HEK293 (cell line): ENCODE measurements around the gene CD82.

ENCODE experiments used
- KLF1 ChIP-seq: fragments of 450-650 bp; formaldehyde crosslinking; IDR thresholded peaks from 2 replicates; pipeline ENCODE4 v1.5.1; 2016; ENCODE audit warnings: missing biosample characterization, missing genetic modification characterization
- KLF10 ChIP-seq: fragments of 450-650 bp; IDR thresholded peaks from 2 replicates; pipeline ENCODE4 v1.5.1; 2018; ENCODE audit warnings: missing biosample characterization, mild to moderate bottlenecking, missing genetic modification characterization
- ZEB2 ChIP-seq: fragments of 450-650 bp; formaldehyde crosslinking; IDR thresholded peaks from 2 replicates; pipeline ENCODE4 v1.5.1; 2016; ENCODE audit warnings: missing biosample characterization, missing genetic modification characterization
- ZNF112 ChIP-seq: fragments of 450-650 bp; formaldehyde crosslinking; IDR thresholded peaks from 2 replicates; pipeline ENCODE4 v1.5.0; 2017; ENCODE audit warnings: missing biosample characterization, missing genetic modification characterization
- ZNF24 ChIP-seq: fragments of 450-650 bp; formaldehyde crosslinking; IDR thresholded peaks from 2 replicates; pipeline ENCODE4 v1.5.1; 2016; ENCODE audit warnings: missing biosample characterization, missing genetic modification characterization
- ZNF292 ChIP-seq: fragments of 450-650 bp; formaldehyde crosslinking; IDR thresholded peaks from 2 replicates; pipeline ENCODE4 v1.5.1; 2016; ENCODE audit warnings: low read depth, missing biosample characterization, missing genetic modification characterization, borderline replicate concordance
- ZNF558 ChIP-seq: fragments of 450-650 bp; formaldehyde crosslinking; IDR thresholded peaks from 2 replicates; pipeline ENCODE4 v1.5.1; 2016; ENCODE audit warnings: missing biosample characterization, missing genetic modification characterization
- TF ChIP-seq, protein P1 (sequence below): fragments of 450-650 bp; formaldehyde crosslinking; IDR thresholded peaks from 2 replicates; pipeline ENCODE4 v1.5.1; 2017; ENCODE audit warnings: missing biosample characterization, mild to moderate bottlenecking, missing genetic modification characterization, moderate library complexity
- TF ChIP-seq, protein P2 (sequence below): fragments of 450-650 bp; formaldehyde crosslinking; IDR thresholded peaks from 2 replicates; pipeline ENCODE4 v1.5.1; 2016; ENCODE audit warnings: missing biosample characterization, missing genetic modification characterization
- TF ChIP-seq, protein P3 (sequence below): fragments of 450-650 bp; formaldehyde crosslinking; IDR thresholded peaks from 2 replicates; pipeline ENCODE4 v1.5.1; 2016; ENCODE audit warnings: missing biosample characterization, missing genetic modification characterization
- TF ChIP-seq, protein P4 (sequence below): fragments of 450-650 bp; formaldehyde crosslinking; IDR thresholded peaks from 2 replicates; pipeline ENCODE4 v1.5.1; 2016; ENCODE audit warnings: missing biosample characterization, missing genetic modification characterization

DNA sequence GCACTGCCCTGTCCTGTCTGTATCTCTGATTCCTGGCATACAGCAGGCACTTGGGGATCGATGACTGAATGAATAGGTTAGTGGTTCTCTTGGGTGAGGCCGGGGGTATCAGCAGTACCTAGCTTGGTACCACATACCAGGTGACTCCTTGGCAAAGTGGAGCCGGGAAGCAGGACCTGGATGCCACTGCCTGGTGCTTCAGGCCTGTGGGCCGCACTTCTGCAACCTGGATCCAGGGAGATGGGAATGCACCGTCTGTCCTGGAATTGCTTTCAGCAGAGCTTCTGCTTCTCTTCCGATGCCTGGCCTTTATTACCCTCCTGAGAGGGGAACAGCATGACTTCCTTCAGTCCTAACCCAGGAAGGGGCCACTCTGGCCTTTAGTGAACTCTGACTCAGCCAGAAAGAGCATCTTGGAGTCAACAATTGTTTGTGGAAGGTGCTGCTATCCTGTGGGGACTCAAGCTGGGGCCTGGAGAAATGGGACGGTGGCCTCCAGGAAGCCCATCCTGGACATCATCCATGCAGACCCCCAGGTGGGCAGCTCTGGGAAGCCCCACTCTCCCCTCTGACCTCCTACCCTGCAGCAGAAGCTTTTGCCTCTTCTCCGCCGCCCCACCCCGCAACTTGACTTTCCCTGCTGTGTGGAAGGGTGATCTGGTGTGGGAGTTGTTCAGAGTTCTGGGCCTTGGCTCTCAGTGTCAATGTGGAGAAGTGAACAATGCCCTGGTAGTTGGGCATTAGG is 5.1 kb downstream of the CD82 start:
- TF ChIP-seq, protein P1, sequence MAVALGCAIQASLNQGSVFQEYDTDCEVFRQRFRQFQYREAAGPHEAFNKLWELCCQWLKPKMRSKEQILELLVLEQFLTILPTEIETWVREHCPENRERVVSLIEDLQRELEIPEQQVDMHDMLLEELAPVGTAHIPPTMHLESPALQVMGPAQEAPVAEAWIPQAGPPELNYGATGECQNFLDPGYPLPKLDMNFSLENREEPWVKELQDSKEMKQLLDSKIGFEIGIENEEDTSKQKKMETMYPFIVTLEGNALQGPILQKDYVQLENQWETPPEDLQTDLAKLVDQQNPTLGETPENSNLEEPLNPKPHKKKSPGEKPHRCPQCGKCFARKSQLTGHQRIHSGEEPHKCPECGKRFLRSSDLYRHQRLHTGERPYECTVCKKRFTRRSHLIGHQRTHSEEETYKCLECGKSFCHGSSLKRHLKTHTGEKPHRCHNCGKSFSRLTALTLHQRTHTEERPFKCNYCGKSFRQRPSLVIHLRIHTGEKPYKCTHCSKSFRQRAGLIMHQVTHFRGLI (tag by site-specific recombination) = no peak
- TF ChIP-seq, protein P2, sequence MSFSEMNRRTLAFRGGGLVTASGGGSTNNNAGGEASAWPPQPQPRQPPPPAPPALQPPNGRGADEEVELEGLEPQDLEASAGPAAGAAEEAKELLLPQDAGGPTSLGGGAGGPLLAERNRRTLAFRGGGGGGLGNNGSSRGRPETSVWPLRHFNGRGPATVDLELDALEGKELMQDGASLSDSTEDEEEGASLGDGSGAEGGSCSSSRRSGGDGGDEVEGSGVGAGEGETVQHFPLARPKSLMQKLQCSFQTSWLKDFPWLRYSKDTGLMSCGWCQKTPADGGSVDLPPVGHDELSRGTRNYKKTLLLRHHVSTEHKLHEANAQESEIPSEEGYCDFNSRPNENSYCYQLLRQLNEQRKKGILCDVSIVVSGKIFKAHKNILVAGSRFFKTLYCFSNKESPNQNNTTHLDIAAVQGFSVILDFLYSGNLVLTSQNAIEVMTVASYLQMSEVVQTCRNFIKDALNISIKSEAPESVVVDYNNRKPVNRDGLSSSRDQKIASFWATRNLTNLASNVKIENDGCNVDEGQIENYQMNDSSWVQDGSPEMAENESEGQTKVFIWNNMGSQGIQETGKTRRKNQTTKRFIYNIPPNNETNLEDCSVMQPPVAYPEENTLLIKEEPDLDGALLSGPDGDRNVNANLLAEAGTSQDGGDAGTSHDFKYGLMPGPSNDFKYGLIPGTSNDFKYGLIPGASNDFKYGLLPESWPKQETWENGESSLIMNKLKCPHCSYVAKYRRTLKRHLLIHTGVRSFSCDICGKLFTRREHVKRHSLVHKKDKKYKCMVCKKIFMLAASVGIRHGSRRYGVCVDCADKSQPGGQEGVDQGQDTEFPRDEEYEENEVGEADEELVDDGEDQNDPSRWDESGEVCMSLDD (tag by site-specific recombination) = no peak
- TF ChIP-seq, protein P3, sequence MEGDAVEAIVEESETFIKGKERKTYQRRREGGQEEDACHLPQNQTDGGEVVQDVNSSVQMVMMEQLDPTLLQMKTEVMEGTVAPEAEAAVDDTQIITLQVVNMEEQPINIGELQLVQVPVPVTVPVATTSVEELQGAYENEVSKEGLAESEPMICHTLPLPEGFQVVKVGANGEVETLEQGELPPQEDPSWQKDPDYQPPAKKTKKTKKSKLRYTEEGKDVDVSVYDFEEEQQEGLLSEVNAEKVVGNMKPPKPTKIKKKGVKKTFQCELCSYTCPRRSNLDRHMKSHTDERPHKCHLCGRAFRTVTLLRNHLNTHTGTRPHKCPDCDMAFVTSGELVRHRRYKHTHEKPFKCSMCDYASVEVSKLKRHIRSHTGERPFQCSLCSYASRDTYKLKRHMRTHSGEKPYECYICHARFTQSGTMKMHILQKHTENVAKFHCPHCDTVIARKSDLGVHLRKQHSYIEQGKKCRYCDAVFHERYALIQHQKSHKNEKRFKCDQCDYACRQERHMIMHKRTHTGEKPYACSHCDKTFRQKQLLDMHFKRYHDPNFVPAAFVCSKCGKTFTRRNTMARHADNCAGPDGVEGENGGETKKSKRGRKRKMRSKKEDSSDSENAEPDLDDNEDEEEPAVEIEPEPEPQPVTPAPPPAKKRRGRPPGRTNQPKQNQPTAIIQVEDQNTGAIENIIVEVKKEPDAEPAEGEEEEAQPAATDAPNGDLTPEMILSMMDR (tag by site-specific recombination) = no peak
- TF ChIP-seq KLF1 (tag by site-specific recombination) (no peak), ZNF24 (tag by site-specific recombination) (no peak), ZNF112 (tag by site-specific recombination) (no peak), ZNF292 (tag by site-specific recombination) (no peak), KLF10 (tag by site-specific recombination) (no peak), ZEB2 (tag by site-specific recombination) (no peak), ZNF558 (tag by site-specific recombination) (no peak)
- TF ChIP-seq, protein P4, sequence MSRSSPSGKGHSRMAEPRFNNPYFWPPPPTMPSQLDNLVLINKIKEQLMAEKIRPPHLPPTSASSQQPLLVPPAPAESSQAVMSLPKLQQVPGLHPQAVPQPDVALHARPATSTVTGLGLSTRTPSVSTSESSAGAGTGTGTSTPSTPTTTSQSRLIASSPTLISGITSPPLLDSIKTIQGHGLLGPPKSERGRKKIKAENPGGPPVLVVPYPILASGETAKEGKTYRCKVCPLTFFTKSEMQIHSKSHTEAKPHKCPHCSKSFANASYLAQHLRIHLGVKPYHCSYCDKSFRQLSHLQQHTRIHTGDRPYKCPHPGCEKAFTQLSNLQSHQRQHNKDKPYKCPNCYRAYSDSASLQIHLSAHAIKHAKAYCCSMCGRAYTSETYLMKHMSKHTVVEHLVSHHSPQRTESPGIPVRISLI (tag by site-specific recombination) = no peak
